Left kidney (tissue), 1 donor: ENCODE measurements around the gene TAMALIN. TPM values are rescaled to one million over a fixed set of nuclear protein-coding genes. Genes with fewer than 3 reads are reported as not detected.

Experiments
- polyA plus RNA-seq: library from polyadenylated mRNA; unstranded; fragments of 120-200 nt; gene quantifications from one replicate; pipeline ENCODE4 v1.2.1, GENCODE V29; 2013; ENCODE audit not compliant: insufficient read length

The TAMALIN gene
- polyA plus RNA-seq, 1 donor: 23.4 TPM

Other genes starting within 250 kb of the TAMALIN start
- 3.4 TPM for gene FIGNL2, start 158.2 kb upstream of the TAMALIN start, polyA plus RNA-seq
- gene ANKRD33, start 118.8 kb upstream of the TAMALIN start, polyA plus RNA-seq: 0.17 TPM
- 28.2 TPM for gene ACVRL1, start 99.4 kb upstream of the TAMALIN start, polyA plus RNA-seq
- 52.6 TPM for gene ACVR1B, start 55.2 kb upstream of the TAMALIN start, polyA plus RNA-seq
- gene NR4A1, start 44.5 kb downstream of the TAMALIN start, polyA plus RNA-seq: 29.5 TPM
- 23.4 TPM for gene ATG101, start 63.0 kb downstream of the TAMALIN start, polyA plus RNA-seq
- gene SMIM41, start 72.8 kb downstream of the TAMALIN start, polyA plus RNA-seq: not detected
- 0.80 TPM for gene KRT80, start 185.1 kb downstream of the TAMALIN start, polyA plus RNA-seq
- gene KRT7, start 226.3 kb downstream of the TAMALIN start, polyA plus RNA-seq: 56.5 TPM